GM13976 (cell line): ENCODE results near the gene ZNF385B.
"Not testable (repeated sequence)": the region's sequence is repeated elsewhere in the genome, so short reads cannot be mapped to it uniquely, and the experiment has no call there.

Experiments used
- DNase-seq: peaks from one replicate; pipeline ENCODE4 v3.0.0; 2012; ENCODE audit warnings: low spot score
- CTCF ChIP-seq: IDR thresholded peaks from 2 replicates; pipeline ENCODE4 v1.5.1; 2012; ENCODE audit warnings: borderline replicate concordance, mild to moderate bottlenecking; ENCODE audit not compliant: insufficient read depth; ENCODE audit errors: extremely low read depth, missing control alignments, control extremely low read depth
- in situ Hi-C: fragments of 300-500 bp; cut with MboI; formaldehyde crosslinking; loops from one replicate; pipeline ENCODE4 v1.12.0; 2022; ENCODE audit warnings: low sequenced_read_pairs, mixed read lengths, inconsistent platforms; ENCODE audit not compliant: unreplicated experiment

Gene ZNF385B

GRCh38 chr2:179787601-179788000, 73.8 kb downstream of the ZNF385B start:
- in situ Hi-C loops = no loop called here
- DNase-seq = no peak
- no peak for TF ChIP-seq CTCF

- DNase-seq = no peak
- in situ Hi-C loops = no loop called here
- TF ChIP-seq CTCF = no peak
Measured at GRCh38 chr2:179785902-179786301, 75.5 kb downstream of the ZNF385B start.

GRCh38 chr2:179782346-179782745, 79.1 kb downstream of the ZNF385B start:
- DNase-seq = not testable (repeated sequence)

GRCh38 chr2:179773986-179774385, 87.4 kb downstream of the ZNF385B start:
- in situ Hi-C loops = no loop called here
- DNase-seq = no peak
- no peak for TF ChIP-seq CTCF

More at GRCh38 chr2:179782346-179782745, 79.1 kb downstream of the ZNF385B start:
- in situ Hi-C loops = not testable (repeated sequence)

- in situ Hi-C loops = no loop called here
- DNase-seq = no peak
- no peak for TF ChIP-seq CTCF
Measured at GRCh38 chr2:179772346-179772745, 89.1 kb downstream of the ZNF385B start.

GRCh38 chr2:179771791-179772190, 89.6 kb downstream of the ZNF385B start:
- no peak for DNase-seq
- no peak for TF ChIP-seq CTCF
- in situ Hi-C loops = no loop called here

- in situ Hi-C loops = no loop called here
- no peak for TF ChIP-seq CTCF
- DNase-seq = no peak
Measured at GRCh38 chr2:179770029-179770428, 91.4 kb downstream of the ZNF385B start.
